Ecto neural progenitor cell (in vitro differentiated cells): Measurements from ENCODE around the gene LCN9.

ENCODE experiments used
- DNase-seq: peaks from one replicate; pipeline ENCODE4 v3.0.0-alpha.2; 2018; ENCODE audit warnings: low spot score

Gene LCN9

DNA sequence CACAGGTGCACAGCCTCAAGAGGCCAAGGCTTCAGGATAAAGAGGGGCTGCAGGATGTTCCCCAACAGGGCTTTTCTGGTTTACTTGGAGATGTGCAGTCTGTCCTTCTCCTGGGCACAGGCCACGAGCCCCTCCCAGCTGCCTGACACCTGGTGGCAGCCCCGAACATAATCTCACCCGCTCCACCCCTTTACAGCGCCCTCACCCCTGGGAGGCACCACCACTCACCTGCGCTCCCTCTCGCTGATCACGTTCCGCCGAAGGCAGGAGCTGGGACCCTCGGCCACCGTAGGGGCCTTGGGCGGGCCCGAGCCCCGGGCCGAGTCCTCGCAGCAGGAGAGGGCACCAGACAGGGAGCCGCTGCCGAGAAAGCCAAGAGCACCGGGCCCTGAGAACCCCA is 35.7 kb downstream of the LCN9 start:
- no peak for DNase-seq

DNA sequence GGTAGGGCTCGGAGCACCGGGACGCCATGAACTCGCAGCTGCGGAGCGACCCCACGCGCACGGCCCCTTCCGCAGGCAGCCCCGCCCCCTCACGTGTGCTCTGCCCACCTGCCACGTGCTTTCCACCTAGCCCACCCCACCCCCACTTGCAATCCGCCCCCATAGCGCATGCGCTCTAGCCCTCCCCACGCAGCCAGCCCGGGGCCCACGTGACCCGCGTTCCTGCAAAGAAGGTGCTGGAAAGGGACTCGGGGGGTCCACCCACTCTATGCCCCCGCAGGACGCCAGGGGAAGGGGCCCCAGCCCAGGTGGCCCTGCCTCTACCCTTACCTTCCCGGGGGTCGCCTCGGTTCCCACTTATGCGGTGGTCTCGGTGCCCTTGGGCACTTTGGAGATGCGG is 36.3 kb downstream of the LCN9 start, which contains the start of gene SOHLH1:
Gene SOHLH1, minus strand, starts transcription at position 42 of the 400 bp plus-strand sequence. Its CDS starts 14 bp downstream, at position 28.
- DNase-seq, result no peak

DNA sequence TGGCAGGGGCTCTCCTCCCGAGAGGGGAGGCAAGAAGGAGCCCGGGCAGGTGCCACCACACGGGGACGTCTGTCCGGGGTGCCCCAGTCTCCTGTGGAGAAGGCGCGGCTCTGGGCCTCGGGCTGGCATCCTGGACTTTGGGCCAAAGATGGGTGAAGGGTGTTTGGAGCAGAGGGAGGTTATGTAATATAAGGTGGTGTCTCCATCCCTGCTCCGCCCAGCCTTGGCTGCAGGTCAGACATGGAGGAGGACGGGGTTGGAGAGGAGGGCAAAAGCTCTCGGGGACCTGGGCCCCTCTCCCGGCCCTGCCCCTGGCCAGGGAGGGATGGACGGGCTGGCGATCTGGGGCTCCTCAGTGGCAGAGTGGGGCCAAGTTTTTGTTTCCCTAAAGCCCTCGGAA is 37.4 kb downstream of the LCN9 start:
- no peak for DNase-seq

DNA sequence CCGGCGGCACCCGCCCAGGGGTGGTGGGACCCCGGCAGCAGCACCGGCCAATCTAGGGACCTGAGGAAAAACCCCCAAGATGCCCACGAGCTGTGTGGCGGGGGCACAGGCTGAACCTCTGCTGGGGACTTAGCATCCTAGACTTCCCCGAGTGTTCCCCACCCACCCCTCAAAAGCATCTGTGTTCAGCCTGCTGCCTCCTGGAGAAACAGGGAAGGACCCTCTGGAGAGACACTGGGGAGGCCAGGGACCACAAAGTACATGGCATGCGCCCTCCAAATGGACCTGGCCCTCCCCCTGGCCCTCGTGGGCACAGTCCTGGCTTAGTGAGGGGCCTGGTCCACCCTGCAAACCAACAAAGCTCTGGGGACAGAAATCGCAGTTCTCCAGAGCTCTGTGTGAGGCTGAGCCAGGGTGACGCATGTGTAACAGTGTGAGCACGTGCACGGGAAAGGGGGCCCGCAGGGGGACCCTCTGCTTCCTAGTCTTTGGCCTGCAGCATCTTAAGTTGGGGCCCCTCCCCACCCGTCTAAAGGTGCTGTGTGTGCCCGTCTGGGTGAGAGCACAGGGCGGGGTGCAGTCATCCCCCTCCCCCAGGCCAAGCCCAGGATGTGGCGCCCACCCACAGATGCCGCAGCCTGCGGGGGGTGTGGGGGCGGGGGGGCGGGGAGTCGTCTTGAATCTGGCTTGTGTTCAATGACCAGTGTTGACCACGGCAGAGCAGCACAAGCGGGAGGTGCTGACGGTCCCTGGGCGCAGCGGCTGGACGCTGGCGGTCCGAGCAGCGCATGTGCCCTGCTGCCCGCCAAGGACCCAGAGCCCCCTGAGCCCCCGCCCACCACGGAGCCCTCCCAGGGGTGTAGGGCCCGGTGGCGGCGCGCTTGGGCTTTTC is 38.2 kb downstream of the LCN9 start:
- no peak for DNase-seq

DNA sequence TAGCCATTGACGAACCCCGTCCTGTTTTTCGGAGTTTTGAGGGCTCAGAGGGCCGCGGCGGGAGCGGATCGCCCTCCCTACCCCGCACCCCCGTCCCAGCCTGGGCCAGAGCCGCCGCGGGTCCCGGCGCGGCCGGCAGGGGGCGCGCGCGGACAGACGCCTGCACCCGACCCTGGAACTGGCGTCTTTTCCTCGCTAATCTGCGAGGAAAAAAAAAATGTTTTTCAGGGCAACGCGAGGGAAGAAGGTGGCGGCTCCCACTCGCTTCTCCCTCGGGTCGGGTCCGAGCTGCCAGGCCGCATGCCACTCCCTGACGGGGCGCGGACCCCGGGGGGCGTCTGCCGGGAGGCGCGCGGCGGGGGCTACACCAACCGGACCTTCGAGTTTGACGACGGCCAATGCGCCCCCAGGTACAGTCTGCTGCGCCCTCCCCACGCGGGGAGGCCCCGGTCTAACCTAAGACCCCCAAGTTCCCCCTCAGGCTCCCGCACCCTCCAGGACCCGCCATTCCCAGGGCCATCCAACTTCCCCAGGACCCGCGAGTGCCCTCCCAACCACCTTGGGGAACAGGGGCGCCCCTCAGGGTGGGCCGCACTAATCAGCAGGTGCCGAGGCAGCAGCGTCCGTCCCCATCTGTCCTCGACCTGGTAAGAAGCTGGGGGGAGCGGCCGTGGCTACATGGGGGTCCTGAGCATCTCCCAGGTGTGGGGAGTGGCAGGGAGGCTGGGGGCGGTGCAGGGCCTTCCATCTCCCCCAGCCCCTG is 39.0 kb downstream of the LCN9 start, which contains the start of gene KCNT1:
Gene KCNT1, plus strand, starts transcription at position 227 of the 763 bp plus-strand sequence. Its CDS starts 74 bp downstream, at position 301.
- peak; percentile 88 for DNase-seq

DNA sequence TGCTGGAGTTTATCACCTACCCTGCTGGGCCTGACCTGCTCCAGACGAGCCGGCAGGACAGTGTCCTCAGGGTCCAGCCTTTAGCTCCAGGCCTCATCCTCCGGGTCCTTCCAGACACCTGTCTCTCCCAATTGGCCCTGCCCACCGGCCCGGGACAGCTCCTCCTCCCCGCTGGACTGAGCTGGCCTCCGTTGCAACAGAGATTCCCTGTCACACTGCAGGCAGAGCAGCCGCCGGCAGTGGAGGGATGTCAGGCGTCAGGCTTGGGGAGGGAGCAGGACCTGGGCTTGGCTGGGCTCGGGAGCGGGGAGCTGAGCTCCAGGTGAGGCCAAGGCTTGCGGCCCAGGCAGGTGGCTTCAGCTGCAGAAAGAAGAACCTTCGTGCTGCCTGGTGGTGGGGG is 40.6 kb downstream of the LCN9 start:
- DNase-seq, result no peak

DNA sequence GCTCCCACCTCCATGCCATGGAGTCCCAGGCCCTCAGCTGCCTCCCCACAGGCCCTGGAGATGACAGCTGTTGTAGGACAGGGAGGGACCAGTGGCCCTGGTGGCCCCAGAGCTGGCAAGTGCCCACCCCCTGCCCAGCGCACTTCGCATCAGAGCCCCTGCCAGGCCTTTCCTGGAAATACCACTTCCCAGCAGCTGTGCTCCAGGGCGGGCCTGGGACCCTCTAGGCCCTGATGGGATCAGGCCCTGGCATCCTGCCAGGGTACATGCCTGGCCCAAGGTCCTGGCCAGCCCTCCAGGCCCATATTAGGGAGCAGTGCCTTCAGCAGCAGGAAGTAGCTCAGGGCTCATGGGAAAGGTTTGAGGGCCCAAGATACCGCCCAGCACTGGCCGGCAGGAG is 41.4 kb downstream of the LCN9 start:
- no peak for DNase-seq

DNA sequence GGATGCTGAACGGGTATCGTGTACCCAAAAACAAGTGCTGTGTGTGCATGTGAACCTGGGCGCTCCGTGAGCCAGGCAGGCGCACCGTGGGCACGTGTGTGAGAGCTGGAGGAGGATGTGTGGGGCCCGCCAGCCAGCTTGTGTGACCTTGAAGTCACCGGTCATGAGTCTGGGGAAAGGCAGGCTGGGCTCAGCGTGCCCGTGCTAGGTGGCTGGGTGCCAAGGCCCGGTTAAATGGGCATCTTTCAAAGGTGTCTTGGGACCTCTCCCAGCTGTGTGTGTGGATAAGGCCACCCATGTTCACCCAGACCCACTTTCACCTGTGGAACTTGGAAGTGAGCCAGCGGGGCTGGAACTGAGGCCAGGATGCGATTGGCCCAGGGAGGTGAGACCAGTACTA is 42.3 kb downstream of the LCN9 start:
- DNase-seq, result no peak

DNA sequence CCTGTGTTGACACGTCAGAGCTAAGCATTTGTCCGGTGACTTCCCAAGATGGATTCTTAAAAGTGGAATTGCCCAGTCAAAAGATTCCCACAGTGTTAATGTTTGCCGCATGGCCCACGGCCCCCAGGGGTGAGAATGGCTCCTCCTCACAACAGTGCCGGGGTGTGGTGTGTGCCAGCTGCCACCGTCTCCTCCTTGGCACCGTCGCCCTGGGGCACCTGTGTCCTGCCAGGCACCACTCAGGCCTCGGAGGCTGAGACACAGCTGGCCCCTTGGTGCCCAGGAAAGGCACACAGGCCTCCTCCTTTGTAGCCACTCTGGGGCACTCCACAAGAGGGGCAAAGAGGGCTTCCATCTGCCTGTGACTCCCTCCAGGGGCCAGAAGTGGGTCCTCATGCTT is 43.2 kb downstream of the LCN9 start:
- DNase-seq, result no peak

DNA sequence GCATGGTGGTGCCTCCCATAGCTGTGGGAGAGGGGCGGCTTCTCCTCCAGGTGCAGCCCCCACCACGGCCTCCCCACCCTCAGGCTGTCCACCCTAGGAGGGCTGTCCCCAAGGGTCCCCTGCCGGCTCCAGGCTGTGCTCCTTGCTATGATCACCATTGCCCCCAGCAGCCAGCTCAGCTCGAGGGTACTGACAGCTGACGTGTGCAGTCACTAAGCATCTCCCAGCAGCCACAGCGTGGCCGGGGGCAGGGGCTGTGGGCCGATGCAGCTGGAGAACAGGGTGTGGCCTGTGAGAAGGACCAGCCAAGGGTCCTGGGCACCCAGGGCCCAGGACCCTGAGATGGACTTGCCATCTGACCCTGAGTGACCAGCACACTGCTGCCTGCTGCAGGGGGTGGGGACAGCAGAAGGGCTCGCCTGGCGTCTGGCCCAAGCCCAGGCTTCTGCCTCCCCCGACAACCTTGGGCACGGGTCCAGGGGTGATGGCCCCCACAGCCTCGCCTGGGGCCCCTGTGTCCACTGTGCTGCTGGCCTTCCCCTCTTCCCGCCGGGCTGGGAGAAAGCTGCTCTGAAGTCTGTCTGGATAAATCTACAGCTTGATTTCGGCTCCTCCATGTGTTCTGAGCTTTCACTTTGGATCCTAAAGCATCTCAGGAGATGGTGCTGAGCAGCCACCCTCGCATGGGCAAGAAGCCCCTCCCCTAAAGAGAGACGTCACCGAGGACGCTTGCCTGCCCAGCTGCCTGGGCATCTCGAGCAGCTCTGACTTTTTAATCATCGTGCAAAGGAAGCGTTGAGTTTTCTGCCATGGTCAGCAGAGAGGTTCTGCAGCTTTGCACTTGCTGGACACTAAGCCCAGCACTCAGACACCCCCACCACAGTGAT is 44.4 kb downstream of the LCN9 start:
- no peak for DNase-seq

DNA sequence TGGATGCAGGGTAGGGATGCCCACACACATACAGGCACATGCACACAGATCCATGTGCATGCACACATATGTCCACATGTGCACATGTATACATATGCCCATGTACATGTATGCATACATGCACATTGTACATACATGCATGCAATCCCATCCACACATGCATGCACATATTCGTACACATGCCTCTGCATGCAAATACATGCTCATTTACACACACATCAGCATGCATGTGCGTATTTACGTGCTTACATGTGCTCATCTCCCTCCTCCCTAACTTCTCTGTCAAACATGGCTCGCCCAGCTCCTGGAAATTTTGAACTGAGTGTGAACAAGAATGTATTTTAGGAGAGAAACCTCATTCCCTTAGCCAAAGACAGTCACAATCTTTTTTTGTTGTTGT is 45.1 kb downstream of the LCN9 start:
- no peak for DNase-seq

DNA sequence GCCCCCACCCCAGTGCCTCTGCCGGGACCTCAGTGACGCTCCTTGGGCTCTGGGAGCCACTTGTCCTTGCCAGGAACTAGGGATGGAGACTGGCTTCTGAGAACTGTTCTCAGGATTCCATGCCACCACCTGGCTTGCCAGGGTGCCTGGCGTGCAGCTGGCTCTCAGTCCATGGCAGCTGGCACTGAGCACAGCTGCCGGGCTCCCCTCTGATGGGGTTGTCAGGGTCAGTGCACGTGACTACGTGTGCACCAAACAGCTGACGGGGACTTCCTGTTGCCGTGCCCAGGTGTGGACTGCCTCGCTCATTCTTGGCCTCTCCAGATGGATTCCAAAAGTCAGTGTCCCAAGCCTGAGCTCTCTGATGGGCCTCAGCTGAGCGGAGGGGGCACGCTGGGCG is 48.3 kb downstream of the LCN9 start:
- no peak for DNase-seq

DNA sequence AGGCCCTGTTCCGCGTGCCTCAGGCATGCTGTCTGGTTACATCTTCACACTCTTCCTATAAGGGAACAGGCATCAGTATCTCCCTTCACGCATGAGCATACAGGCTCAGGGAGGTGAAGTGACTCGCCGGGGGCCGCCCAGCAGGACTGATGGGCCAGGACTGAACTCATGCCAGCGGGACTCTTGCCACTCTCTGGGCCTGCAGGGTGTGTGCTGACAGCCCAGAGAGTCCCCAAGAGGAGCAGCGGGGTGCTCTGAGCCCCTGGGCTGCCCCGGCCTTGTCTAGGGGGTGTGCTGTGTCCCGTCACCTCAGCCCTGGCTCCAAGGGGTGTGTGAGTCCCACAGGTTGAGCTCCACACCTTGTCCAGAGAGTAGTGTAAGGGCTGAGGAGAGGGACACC is 48.8 kb downstream of the LCN9 start:
- no peak for DNase-seq

DNA sequence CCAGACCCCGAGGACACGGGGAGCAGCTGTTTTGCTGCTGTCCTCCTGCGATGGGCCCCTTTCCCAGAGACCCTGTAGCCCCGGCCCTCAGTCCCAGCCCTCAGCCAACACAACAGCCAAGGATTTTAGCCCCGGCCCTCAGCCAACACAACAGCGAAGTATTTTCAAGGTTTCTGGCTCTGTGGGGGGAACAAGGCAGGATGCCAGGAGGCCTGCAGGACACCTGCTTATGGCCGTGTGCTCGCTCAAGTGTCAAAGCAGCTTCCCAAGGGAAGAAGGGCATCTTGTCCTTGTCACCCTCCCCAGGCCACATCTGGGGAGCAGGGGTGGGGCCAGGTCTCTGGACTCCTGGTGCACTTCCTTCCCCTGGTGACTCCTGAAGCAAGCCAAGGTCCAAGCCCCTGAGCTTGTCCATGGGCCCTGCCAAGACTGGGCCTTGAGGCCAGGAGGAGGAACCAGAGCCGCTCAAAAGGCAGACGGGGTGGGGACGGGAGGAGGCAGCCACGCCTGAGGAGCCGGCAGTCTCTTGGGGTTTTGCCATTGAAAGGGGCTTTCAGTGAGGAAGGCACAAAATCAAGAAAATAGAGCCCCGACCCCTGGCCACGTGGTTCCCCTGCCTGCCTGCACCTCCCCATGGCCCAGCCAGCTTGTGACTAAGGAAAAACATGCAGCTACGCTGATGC is 49.6 kb downstream of the LCN9 start:
- no peak for DNase-seq

DNA sequence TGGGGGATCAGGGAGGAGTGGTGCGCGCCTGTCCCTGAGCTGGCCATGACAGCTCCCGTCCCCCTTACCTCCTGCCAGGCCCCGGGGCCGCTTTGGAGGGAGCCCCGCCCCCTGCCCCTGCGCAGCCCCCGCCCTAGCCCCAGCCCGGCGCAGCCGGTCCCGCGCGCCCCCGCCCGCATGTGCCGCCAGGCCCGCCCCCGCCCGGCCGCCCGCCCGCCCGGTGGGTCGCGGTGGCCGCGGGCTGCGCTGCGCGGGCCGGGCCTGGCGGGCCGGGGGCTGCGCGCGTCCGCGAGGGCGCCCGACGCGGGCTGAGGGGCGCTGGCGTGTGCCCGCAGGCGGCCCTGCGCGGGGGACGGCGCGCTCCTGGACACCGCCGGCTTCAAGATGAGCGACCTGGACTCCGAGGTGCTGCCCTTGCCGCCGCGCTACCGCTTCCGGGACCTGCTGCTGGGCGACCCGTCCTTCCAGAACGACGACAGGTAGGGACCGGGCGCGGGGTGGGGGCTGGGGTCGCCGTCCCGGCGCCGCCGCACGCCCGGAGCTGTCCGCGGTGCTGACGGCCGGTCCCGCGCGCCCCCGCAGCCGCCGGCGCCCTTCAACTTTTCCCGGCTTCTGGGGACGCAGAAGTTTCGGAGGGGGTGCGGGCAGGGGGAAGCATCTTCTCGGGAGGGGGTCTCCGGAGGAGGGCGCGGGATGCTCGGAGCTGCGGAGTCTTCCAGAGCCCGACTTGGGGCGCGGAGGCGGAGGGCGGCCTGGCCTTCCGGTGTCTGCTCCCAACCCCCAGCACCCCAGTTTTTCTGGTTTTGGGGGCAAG is 51.3 kb downstream of the LCN9 start:
- DNase-seq, result peak; percentile 81

DNA sequence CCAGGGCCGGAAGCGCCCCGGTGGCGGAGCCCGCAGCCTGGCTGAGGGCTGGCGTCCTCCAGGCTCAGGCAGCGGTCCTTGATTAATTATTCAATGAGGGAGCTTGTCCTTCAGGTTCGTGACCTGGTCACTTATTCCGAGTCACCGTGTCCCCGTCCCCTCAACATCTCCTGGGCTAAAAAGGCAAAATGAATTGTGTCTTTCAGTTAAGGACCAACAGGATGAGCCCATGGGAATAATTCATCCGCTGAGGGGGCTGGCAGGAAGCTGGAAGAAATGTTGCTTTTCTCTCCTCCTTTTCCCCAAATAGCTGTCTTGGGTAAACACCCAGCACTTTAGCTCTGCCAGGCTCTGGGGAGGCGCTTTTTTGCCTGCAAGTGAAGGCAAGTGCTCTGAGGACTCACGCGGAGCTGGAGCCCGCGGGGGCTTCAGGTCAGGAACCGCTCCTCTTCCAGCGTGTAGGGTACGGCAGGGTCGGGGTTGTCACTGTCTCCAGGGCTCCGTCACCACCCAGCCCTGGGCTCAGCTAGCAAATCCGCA is 52.0 kb downstream of the LCN9 start:
- DNase-seq, result no peak

DNA sequence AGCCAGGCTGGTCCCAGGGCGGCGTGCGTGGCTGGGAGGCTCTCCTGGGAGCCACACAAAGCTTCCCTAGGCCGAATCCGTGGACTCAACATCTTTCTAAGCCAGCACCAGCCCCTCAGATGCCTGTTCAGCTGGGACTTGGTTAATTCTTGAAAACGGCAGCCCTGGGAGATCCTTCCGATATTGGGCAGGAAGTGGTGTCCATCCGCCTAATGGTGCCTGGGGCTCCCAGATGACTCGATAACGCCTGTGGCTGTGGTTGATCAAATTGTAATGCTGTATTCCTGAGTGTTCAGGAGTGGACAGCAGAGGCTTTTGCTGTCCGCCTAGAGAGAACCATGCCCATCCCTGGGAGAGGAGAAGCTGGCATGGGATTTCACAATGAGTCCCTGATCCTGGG is 52.9 kb downstream of the LCN9 start:
- DNase-seq, result no peak
